ENCODE measurements around the gene PDE9A.

DNA sequence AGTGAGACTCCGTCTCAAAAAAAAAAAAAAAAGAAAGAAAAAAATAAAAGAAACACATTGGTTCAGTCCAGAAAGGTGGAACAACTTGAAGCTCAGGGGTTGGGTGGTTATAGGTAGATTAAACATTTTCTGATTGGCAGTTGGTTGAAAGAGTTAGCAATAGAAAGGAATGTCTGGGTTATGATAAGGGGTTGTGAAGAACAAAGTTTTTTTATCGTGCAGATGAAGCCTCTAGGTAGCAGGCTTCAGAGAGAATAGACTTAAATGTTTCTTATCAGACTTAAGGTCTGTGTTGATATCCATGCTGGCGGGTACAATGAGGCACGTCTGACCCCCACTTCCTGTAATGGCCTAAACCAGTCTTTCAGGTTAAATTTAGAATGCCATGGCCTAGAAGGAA is 45.0 kb upstream of the PDE9A start:
- TF ChIP-seq, protein P1, sequence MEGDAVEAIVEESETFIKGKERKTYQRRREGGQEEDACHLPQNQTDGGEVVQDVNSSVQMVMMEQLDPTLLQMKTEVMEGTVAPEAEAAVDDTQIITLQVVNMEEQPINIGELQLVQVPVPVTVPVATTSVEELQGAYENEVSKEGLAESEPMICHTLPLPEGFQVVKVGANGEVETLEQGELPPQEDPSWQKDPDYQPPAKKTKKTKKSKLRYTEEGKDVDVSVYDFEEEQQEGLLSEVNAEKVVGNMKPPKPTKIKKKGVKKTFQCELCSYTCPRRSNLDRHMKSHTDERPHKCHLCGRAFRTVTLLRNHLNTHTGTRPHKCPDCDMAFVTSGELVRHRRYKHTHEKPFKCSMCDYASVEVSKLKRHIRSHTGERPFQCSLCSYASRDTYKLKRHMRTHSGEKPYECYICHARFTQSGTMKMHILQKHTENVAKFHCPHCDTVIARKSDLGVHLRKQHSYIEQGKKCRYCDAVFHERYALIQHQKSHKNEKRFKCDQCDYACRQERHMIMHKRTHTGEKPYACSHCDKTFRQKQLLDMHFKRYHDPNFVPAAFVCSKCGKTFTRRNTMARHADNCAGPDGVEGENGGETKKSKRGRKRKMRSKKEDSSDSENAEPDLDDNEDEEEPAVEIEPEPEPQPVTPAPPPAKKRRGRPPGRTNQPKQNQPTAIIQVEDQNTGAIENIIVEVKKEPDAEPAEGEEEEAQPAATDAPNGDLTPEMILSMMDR (IDR thresholded peaks at IDR 0.05) = no peak
- TF ChIP-seq POLR2A (IDR thresholded peaks at IDR 0.05) (no peak), POLR2AphosphoS5 (IDR thresholded peaks at IDR 0.05) (no peak)

Data from breast epithelium (tissue), 3 donors.